H1 (cell line): ENCODE results near the gene MRFAP1L1. TPM values are rescaled to one million over a fixed set of nuclear protein-coding genes. Genes with fewer than 3 reads are reported as not detected.

Source experiments
- E2F6 ChIP-seq: IDR thresholded peaks from 2 replicates; pipeline ENCODE4 v1.6.1; 2012; ENCODE audit warnings: inconsistent platforms
- HDAC6 ChIP-seq: IDR thresholded peaks from one replicate; pipeline ENCODE4 v1.7.1; 2012; ENCODE audit warnings: low read depth, mild to moderate bottlenecking, inconsistent platforms, low read length, moderate library complexity
- KDM1A ChIP-seq: fragments of 200-600, 300-600 bp; sonication (generic); IDR thresholded peaks from 2 replicates; pipeline ENCODE4 v1.7.1; 2016; ENCODE audit warnings: mild to moderate bottlenecking, low read length, borderline replicate concordance
- NRF1 ChIP-seq: IDR thresholded peaks from 2 replicates; pipeline ENCODE4 v1.6.1; 2011; ENCODE audit warnings: mild to moderate bottlenecking, low read depth, low read length, improper control_type of control experiment
- polyA plus RNA-seq, 7 experiments: library from polyadenylated mRNA; depleted of rRNA in 3 of 7; stranded (reverse) in 5 of 7; unstranded in 2 of 7; fragments of >200 nt in 5 of 7; fragments of 200-250 nt in 2 of 7; gene quantifications; 1 replicate in 5 of 7; 2 replicates in 1 of 7; 4 replicates in 1 of 7; pipeline versions ENCODE4 v1.2.1 to v1.2.3, GENCODE V29; 2011 to 2013; ENCODE audit warnings: missing spikeins in 2 of 7, mixed read lengths in 2 of 7
- total RNA-seq: library from RNA; stranded (reverse); fragmentation: NEBNext Ultra II Directional; extraction: Animal tissue kit (Norgen Biotek cat#: 25700); gene quantifications from 2 replicates; pipeline ENCODE4 v1.2.1, GENCODE V29; 2021

MRFAP1L1 gene
- total and polyA plus RNA-seq, 2 of the 8 experiments (the other 6 are each of a cell fraction or from before 2014, with no cell fraction given), result 26.8 to 54.3 TPM

- TF ChIP-seq E2F6 (no peak), KDM1A (no peak), HDAC6 (no peak), NRF1 (no peak)
These were observed 23.9 kb upstream of the MRFAP1L1 start (continued) for GRCh38 chr4:6733358-6734164.
